WTC11 (cell line): ENCODE measurements around the gene SHQ1. TPM values are rescaled to one million over a fixed set of nuclear protein-coding genes. Genes with fewer than 3 reads are reported as not detected.

Source experiments
- ATAC-seq: fragments of 200-7000 bp; cut with Tn5 transposase; 2 replicates; pipeline ENCODE4 v1.10.0; 2021; ENCODE audit warnings: mild to moderate bottlenecking, moderate library complexity
- CTCF ChIA-PET: fragments of 300-600 bp; sonication (Branson Sonifier 250); formaldehyde crosslinking; loops from one replicate; lab custom pipeline; 2021; ENCODE audit warnings: antibody characterized with exemption; lab: Charles Lee
- POLR2A ChIA-PET: fragments of 350-600 bp; sonication (Branson Sonifier 250); formaldehyde crosslinking; loops from one replicate; lab custom pipeline; 2021; ENCODE audit warnings: antibody characterized with exemption; lab: Charles Lee
- DNase-seq: peaks from one replicate; pipeline ENCODE4 v3.0.0; 2021; ENCODE audit warnings: low spot score
- H3K27ac Mint-ChIP-seq: 2 replicates; pipeline ENCODE4 v1.8.0; 2021; ENCODE audit warnings: mixed read lengths
- H3K27me3 Mint-ChIP-seq: 2 replicates; pipeline ENCODE4 v1.8.0; 2021; ENCODE audit warnings: low read depth, mild to moderate bottlenecking, moderate library complexity, mixed read lengths
- H3K36me3 Mint-ChIP-seq: 2 replicates; pipeline ENCODE4 v1.8.0; 2021; ENCODE audit warnings: mixed read lengths
- H3K4me1 Mint-ChIP-seq: 2 replicates; pipeline ENCODE4 v1.8.0; 2022; ENCODE audit warnings: mixed read lengths
- H3K4me3 Mint-ChIP-seq: 2 replicates; pipeline ENCODE4 v1.8.0; 2021; ENCODE audit warnings: mild to moderate bottlenecking, moderate library complexity, mixed read lengths
- H3K9me3 Mint-ChIP-seq: 2 replicates; pipeline ENCODE4 v1.8.0; 2021; ENCODE audit warnings: mixed read lengths
- CBFB ChIP-seq: sonication (generic); formaldehyde crosslinking; IDR thresholded peaks from 2 replicates; pipeline ENCODE4 v1.8.1; 2022; ENCODE audit warnings: mild to moderate bottlenecking, low read depth, missing genetic modification reagents
- ETV6 ChIP-seq: sonication (generic); formaldehyde crosslinking; IDR thresholded peaks from 2 replicates; pipeline ENCODE4 v1.8.1; 2022; ENCODE audit warnings: mild to moderate bottlenecking, missing genetic modification reagents
- IRF2 ChIP-seq: sonication (generic); formaldehyde crosslinking; IDR thresholded peaks from 2 replicates; pipeline ENCODE4 v1.8.0; 2022; ENCODE audit warnings: low read depth, missing genetic modification reagents, borderline replicate concordance
- JAZF1 ChIP-seq: fragments of 250-450 bp; sonication (Bioruptor Pico); IDR thresholded peaks from 2 replicates; pipeline ENCODE4 v1.9.0; 2021; ENCODE audit warnings: moderate library complexity, mild to moderate bottlenecking, inconsistent platforms
- PRRX2 ChIP-seq: fragments of 250-450 bp; sonication (Bioruptor Pico); IDR thresholded peaks from 2 replicates; pipeline ENCODE4 v1.8.0; 2021; ENCODE audit warnings: mild to moderate bottlenecking
- ZNF263 ChIP-seq: sonication (generic); formaldehyde crosslinking; IDR thresholded peaks from 2 replicates; pipeline ENCODE4 v1.8.1; 2022; ENCODE audit warnings: low read depth, mild to moderate bottlenecking, moderate library complexity, missing genetic modification reagents
- total RNA-seq: library from RNA; stranded (reverse); gene quantifications from 3 replicates; pipeline ENCODE4 v1.2.3, GENCODE V29; 2021
- TF ChIP-seq, protein P1 (sequence below): sonication (generic); formaldehyde crosslinking; IDR thresholded peaks from 2 replicates; pipeline ENCODE4 v1.8.0; 2022; ENCODE audit warnings: mild to moderate bottlenecking, missing genetic modification reagents
- TF ChIP-seq, protein P2 (sequence below): sonication (generic); formaldehyde crosslinking; conservative IDR thresholded peaks from 2 replicates; pipeline ENCODE4 v1.8.1; 2023; ENCODE audit warnings: mild to moderate bottlenecking, low read depth, missing genetic modification reagents, moderate library complexity
- TF ChIP-seq, protein P3 (sequence below): sonication (generic); formaldehyde crosslinking; IDR thresholded peaks from 2 replicates; pipeline ENCODE4 v1.8.0; 2022; ENCODE audit warnings: missing genetic modification reagents
- TF ChIP-seq, protein P4 (sequence below): sonication (generic); formaldehyde crosslinking; IDR thresholded peaks from 2 replicates; pipeline ENCODE4 v1.8.1; 2022; ENCODE audit warnings: missing genetic modification reagents, borderline replicate concordance

Gene SHQ1
- total RNA-seq, 1 experiment from 2014 or later: 29.1 TPM

DNA sequence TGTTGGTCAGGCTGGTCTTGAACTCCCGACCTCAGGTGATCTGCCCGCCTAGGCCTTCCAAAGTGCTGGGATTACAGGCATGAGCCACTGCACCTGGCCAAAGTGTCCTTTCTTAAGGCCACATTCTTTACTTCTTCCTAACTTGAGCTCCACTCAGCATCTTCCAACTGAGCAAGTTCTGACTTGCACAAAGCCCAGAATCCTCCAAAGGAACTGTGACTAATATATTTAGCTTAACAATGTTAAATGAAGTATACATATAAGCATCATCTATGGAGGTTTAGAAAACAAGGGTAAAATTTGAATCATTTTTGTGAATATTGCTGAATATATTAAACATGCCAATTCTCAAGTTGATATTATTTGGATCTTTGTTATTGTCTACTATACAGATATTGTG lies 93.7 kb downstream of the SHQ1 start (continued):
- TF ChIP-seq, protein P1, sequence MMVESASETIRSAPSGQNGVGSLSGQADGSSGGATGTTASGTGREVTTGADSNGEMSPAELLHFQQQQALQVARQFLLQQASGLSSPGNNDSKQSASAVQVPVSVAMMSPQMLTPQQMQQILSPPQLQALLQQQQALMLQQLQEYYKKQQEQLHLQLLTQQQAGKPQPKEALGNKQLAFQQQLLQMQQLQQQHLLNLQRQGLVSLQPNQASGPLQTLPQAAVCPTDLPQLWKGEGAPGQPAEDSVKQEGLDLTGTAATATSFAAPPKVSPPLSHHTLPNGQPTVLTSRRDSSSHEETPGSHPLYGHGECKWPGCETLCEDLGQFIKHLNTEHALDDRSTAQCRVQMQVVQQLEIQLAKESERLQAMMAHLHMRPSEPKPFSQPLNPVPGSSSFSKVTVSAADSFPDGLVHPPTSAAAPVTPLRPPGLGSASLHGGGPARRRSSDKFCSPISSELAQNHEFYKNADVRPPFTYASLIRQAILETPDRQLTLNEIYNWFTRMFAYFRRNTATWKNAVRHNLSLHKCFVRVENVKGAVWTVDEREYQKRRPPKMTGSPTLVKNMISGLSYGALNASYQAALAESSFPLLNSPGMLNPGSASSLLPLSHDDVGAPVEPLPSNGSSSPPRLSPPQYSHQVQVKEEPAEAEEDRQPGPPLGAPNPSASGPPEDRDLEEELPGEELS (CRISPR knock-in tag): no peak
- TF ChIP-seq CBFB: no peak
- TF ChIP-seq, protein P2, sequence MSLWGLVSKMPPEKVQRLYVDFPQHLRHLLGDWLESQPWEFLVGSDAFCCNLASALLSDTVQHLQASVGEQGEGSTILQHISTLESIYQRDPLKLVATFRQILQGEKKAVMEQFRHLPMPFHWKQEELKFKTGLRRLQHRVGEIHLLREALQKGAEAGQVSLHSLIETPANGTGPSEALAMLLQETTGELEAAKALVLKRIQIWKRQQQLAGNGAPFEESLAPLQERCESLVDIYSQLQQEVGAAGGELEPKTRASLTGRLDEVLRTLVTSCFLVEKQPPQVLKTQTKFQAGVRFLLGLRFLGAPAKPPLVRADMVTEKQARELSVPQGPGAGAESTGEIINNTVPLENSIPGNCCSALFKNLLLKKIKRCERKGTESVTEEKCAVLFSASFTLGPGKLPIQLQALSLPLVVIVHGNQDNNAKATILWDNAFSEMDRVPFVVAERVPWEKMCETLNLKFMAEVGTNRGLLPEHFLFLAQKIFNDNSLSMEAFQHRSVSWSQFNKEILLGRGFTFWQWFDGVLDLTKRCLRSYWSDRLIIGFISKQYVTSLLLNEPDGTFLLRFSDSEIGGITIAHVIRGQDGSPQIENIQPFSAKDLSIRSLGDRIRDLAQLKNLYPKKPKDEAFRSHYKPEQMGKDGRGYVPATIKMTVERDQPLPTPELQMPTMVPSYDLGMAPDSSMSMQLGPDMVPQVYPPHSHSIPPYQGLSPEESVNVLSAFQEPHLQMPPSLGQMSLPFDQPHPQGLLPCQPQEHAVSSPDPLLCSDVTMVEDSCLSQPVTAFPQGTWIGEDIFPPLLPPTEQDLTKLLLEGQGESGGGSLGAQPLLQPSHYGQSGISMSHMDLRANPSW (CRISPR knock-in tag): no peak

DNA sequence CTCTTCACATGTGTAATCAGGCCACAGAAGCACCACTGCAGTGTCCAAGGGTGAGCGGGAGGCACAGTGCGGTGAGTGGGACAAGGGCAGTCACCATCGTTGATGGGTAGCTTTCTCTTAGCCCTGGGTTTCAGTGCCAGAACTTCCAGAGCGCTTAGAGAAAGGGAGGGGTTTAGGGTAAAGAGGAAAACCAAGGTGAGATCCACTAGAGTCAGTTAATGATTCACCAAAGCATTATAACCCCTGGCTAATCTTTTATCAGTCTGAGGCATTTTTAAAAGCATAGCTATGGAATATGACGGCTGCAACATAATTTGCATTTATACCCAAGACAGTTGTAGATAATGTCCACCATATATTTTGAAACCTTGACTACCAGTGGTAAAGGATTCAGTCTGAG lies 94.8 kb downstream of the SHQ1 start:
- Mint-ChIP-seq H3K27me3 (no peaks in the 10 kb centered on the region), H3K4me1 (no peaks in the 10 kb centered on the region), H3K27ac (no peak overlapping the region), H3K4me3 (no peak overlapping the region), H3K9me3 (no peaks in the 10 kb centered on the region), H3K36me3 (0 out of 2 replicates have a peak, but pooled peaks cover 2% of the 10 kb centered on the region)
- no peak for DNase-seq
- TF ChIP-seq ZNF263 (CRISPR knock-in tag) (no peak), JAZF1 (CRISPR knock-in tag) (no peak), PRRX2 (no peak)
- ChIA-PET CTCF (no interaction called here), POLR2A (interaction anchor here (0.7 kb wide), 1 partner anchor 77 kb away, joined by 6 read pairs; no protein-coding TSS in a partner anchor)
- ATAC-seq: no peak

DNA sequence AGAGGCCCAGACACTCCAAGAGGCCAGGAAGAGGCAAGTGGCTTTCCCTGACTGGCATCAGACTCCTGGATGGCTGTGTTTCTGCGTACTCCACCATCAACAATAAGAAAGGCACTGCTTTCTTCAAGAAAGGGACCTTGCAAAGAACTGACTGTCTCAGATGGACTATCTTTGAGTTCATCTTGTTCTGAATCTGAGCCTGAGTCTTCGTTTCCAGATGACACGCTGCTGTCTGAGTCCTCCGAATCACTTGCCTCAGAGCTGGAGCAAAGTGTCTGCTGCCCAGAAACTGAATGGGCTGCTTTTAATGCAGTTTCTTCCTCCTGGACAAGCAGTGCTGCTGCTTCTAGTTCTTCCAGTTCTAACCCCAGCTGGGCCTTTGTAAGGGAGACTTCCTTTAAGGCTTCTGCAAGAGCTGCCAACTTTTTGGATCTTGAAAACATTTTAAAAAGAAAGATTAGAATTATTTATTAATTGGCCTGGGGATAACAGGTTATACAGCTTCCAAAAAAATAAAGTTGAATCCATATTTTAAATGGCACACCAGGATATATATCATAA lies 97.8 kb downstream of the SHQ1 start:
- ChIA-PET CTCF (no interaction called here), POLR2A (interaction anchor here (0.6 kb wide), 1 partner anchor 190 kb away, joined by 3 read pairs; no protein-coding TSS in a partner anchor)
- H3K4me1 Mint-ChIP-seq: peaks cover 11% of the 10 kb centered on the region
- ATAC-seq (no peak), DNase-seq (no peak)
- H3K27ac Mint-ChIP-seq: peak overlapping the region; percentile 42; the same call in 1 of the 2 replicates
- TF ChIP-seq IRF2 (CRISPR knock-in tag) (no peak), ETV6 (no peak)
- TF ChIP-seq, protein P3, sequence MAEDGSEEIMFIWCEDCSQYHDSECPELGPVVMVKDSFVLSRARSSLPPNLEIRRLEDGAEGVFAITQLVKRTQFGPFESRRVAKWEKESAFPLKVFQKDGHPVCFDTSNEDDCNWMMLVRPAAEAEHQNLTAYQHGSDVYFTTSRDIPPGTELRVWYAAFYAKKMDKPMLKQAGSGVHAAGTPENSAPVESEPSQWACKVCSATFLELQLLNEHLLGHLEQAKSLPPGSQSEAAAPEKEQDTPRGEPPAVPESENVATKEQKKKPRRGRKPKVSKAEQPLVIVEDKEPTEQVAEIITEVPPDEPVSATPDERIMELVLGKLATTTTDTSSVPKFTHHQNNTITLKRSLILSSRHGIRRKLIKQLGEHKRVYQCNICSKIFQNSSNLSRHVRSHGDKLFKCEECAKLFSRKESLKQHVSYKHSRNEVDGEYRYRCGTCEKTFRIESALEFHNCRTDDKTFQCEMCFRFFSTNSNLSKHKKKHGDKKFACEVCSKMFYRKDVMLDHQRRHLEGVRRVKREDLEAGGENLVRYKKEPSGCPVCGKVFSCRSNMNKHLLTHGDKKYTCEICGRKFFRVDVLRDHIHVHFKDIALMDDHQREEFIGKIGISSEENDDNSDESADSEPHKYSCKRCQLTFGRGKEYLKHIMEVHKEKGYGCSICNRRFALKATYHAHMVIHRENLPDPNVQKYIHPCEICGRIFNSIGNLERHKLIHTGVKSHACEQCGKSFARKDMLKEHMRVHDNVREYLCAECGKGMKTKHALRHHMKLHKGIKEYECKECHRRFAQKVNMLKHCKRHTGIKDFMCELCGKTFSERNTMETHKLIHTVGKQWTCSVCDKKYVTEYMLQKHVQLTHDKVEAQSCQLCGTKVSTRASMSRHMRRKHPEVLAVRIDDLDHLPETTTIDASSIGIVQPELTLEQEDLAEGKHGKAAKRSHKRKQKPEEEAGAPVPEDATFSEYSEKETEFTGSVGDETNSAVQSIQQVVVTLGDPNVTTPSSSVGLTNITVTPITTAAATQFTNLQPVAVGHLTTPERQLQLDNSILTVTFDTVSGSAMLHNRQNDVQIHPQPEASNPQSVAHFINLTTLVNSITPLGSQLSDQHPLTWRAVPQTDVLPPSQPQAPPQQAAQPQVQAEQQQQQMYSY (CRISPR knock-in tag): no peak
- TF ChIP-seq, protein P4, sequence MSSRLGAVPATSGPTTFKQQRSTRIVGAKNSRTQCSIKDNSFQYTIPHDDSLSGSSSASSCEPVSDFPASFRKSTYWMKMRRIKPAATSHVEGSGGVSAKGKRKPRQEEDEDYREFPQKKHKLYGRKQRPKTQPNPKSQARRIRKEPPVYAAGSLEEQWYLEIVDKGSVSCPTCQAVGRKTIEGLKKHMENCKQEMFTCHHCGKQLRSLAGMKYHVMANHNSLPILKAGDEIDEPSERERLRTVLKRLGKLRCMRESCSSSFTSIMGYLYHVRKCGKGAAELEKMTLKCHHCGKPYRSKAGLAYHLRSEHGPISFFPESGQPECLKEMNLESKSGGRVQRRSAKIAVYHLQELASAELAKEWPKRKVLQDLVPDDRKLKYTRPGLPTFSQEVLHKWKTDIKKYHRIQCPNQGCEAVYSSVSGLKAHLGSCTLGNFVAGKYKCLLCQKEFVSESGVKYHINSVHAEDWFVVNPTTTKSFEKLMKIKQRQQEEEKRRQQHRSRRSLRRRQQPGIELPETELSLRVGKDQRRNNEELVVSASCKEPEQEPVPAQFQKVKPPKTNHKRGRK (CRISPR knock-in tag): no peak
- H3K4me3 Mint-ChIP-seq: no peak overlapping the region
- no peaks in the 10 kb centered on the region for H3K9me3 Mint-ChIP-seq
- no peaks in the 10 kb centered on the region for H3K27me3 Mint-ChIP-seq
- H3K36me3 Mint-ChIP-seq: 0 out of 2 replicates have a peak, but pooled peaks cover 2% of the 10 kb centered on the region
